Ishikawa (cell line): ENCODE results near the gene ARAP1.

Experiments used
- CEBPB ChIP-seq: IDR thresholded peaks from 2 replicates; pipeline ENCODE4 v1.6.1; 2012
- CREB1 ChIP-seq: IDR thresholded peaks from 2 replicates; pipeline ENCODE4 v1.6.1; 2012; ENCODE audit warnings: low read depth
- EGR1 ChIP-seq: IDR thresholded peaks from 2 replicates; pipeline ENCODE4 v1.6.1; 2012
- EP300 ChIP-seq: IDR thresholded peaks from 2 replicates; pipeline ENCODE4 v1.6.1; 2012; ENCODE audit warnings: borderline replicate concordance
- FOXM1 ChIP-seq: IDR thresholded peaks from 2 replicates; pipeline ENCODE4 v1.6.1; 2012; ENCODE audit warnings: low read depth, borderline replicate concordance
- NFIC ChIP-seq: IDR thresholded peaks from 2 replicates; pipeline ENCODE4 v1.6.1; 2012
- RAD21 ChIP-seq: IDR thresholded peaks from 2 replicates; pipeline ENCODE4 v1.6.1; 2012; ENCODE audit warnings: low read depth
- TAF1 ChIP-seq: IDR thresholded peaks from 2 replicates; pipeline ENCODE4 v1.6.1; 2012; ENCODE audit warnings: low read depth, mild to moderate bottlenecking
- TCF12 ChIP-seq: IDR thresholded peaks from 2 replicates; pipeline ENCODE4 v1.6.1; 2012; ENCODE audit warnings: low read depth
- TEAD4 ChIP-seq: IDR thresholded peaks from 2 replicates; pipeline ENCODE4 v1.6.1; 2012
- USF1 ChIP-seq: IDR thresholded peaks from 2 replicates; pipeline ENCODE4 v1.6.1; 2012
- YY1 ChIP-seq: IDR thresholded peaks from 2 replicates; pipeline ENCODE4 v1.6.1; 2012; ENCODE audit warnings: low read depth
- ZBTB7A ChIP-seq: IDR thresholded peaks from 2 replicates; pipeline ENCODE4 v1.6.1; 2012; ENCODE audit warnings: low read depth
- TF ChIP-seq, protein P1 (sequence below): IDR thresholded peaks from 2 replicates; pipeline ENCODE4 v1.6.1; 2012
- TF ChIP-seq, protein P2 (sequence below): IDR thresholded peaks from 2 replicates; pipeline ENCODE4 v1.6.1; 2012; ENCODE audit warnings: low read depth, mild to moderate bottlenecking

The ARAP1 gene

DNA sequence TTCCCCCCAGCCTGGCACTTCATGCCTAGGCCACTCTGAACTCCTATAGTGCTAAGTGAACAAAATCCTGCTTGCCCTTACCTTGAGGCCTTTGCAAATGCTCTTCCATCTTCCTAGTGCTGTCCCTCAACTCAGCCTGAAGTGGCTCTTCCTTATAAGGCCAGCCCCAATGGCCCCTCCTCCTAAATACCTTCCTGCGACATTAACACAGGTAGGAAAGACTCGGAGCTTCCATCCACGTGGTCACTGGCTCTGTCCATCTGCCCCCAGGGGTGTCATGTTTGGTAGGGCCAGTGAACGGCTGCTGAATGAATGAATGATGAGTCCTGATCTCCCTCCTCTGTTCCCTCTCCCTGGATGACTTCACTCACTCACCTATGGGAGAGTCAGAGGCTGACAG, 82.2 kb downstream of the ARAP1 start:
- TF ChIP-seq, protein P1, sequence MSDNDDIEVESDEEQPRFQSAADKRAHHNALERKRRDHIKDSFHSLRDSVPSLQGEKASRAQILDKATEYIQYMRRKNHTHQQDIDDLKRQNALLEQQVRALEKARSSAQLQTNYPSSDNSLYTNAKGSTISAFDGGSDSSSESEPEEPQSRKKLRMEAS: peak; percentile 53; the same call in 1 of the 2 replicates
- no peak for TF ChIP-seq EP300

DNA sequence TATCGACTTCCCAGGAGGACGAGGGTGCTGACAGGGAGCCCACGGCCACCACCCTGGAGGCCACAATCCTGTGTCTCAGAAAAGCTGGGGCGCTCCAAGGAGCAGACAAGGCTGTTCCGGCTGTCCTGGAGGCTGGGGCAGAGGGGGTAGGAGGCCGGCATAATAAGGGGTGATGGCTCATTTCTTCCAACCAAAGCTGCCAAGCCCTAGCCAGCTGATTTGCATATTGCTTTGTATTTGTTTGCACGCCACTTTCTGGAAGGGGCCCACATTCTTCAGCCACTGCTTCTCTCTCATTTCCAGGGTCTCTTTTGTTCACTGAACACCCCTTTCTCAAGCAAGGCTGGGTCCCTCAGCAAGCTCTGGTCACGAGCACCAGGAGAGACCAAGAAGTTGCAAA, 82.7 kb downstream of the ARAP1 start:
- TF ChIP-seq NFIC (no peak), EGR1 (no peak)

GRCh38 chr11:72668629-72669347, 83.4 kb downstream of the ARAP1 start:
- TF ChIP-seq TCF12: no peak
- TF ChIP-seq, protein P2, sequence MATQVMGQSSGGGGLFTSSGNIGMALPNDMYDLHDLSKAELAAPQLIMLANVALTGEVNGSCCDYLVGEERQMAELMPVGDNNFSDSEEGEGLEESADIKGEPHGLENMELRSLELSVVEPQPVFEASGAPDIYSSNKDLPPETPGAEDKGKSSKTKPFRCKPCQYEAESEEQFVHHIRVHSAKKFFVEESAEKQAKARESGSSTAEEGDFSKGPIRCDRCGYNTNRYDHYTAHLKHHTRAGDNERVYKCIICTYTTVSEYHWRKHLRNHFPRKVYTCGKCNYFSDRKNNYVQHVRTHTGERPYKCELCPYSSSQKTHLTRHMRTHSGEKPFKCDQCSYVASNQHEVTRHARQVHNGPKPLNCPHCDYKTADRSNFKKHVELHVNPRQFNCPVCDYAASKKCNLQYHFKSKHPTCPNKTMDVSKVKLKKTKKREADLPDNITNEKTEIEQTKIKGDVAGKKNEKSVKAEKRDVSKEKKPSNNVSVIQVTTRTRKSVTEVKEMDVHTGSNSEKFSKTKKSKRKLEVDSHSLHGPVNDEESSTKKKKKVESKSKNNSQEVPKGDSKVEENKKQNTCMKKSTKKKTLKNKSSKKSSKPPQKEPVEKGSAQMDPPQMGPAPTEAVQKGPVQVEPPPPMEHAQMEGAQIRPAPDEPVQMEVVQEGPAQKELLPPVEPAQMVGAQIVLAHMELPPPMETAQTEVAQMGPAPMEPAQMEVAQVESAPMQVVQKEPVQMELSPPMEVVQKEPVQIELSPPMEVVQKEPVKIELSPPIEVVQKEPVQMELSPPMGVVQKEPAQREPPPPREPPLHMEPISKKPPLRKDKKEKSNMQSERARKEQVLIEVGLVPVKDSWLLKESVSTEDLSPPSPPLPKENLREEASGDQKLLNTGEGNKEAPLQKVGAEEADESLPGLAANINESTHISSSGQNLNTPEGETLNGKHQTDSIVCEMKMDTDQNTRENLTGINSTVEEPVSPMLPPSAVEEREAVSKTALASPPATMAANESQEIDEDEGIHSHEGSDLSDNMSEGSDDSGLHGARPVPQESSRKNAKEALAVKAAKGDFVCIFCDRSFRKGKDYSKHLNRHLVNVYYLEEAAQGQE: no peak
- TF ChIP-seq USF1: no peak
- no peak for TF ChIP-seq FOXM1

GRCh38 chr11:72665911-72666472, 86.2 kb downstream of the ARAP1 start:
- TF ChIP-seq NFIC (no peak), EP300 (no peak), EGR1 (no peak), RAD21 (no peak), YY1 (no peak), ZBTB7A (no peak), CREB1 (no peak), TAF1 (no peak), TEAD4 (no peak), TCF12 (no peak), USF1 (no peak), CEBPB (no peak), FOXM1 (no peak)
- TF ChIP-seq, protein P1: no peak
- TF ChIP-seq, protein P2: no peak

- TF ChIP-seq TEAD4: no peak
- no peak for TF ChIP-seq EP300
- no peak for TF ChIP-seq USF1
- TF ChIP-seq EGR1: no peak
- TF ChIP-seq NFIC: no peak
- no peak for TF ChIP-seq FOXM1
- TF ChIP-seq RAD21: no peak
- no peak for TF ChIP-seq CEBPB
- TF ChIP-seq YY1: no peak
Observed at GRCh38 chr11:72662036-72662435, 90.2 kb downstream of the ARAP1 start.

DNA sequence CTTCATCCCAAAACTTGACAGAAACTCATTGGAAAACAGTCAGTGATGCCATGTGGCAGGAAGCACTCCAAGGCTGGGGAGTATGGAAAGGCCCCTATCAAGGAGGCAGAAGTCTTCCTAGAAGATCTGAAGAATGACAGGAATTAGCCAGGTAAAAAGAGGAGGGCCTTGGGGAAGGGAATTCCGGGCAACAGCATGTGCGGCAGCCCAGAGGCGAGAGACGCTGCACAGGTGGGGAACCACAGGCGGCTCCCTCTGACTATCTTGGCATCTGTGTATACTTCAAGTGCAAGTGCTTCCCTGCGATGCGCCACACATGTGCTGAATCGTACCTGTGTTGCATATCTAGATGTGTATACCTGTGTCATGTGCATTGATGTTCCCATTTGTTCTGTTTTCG, 90.7 kb downstream of the ARAP1 start:
- TF ChIP-seq ZBTB7A (no peak), FOXM1 (no peak), NFIC (no peak), RAD21 (no peak), CREB1 (no peak), CEBPB (no peak), EGR1 (no peak), TEAD4 (no peak), YY1 (no peak), TCF12 (no peak), EP300 (no peak), TAF1 (no peak), USF1 (no peak)
- TF ChIP-seq, protein P1: no peak
- TF ChIP-seq, protein P2: no peak
